OCI-LY3 (cell line): ENCODE results near the gene CAMK2A.

Experiments used
- CTCF ChIP-seq: fragments of 200-600, 300-600 bp; sonication (generic); IDR thresholded peaks from 2 replicates; pipeline ENCODE4 v1.5.1; 2014; ENCODE audit warnings: antibody characterized with exemption, low read length, low read depth
- EZH2phosphoT487 ChIP-seq: fragments of 200-600 bp; shearing (Covaris generic); IDR thresholded peaks from 2 replicates; pipeline ENCODE4 v1.6.1; 2018; ENCODE audit warnings: antibody characterized with exemption, mixed run types, low read depth

- TF ChIP-seq CTCF (no peak), EZH2phosphoT487 (no peak)
Measured at GRCh38 chr5:150204590-150204960, 85.0 kb downstream of the CAMK2A start.
